SK-N-MC (cell line): Measurements from ENCODE around the gene HRNR.

Source experiments
- EZH2 ChIP-seq: fragments of 200-600 bp; sonication (generic); IDR thresholded peaks from one replicate; pipeline ENCODE4 v1.6.1; 2017; ENCODE audit warnings: antibody characterized with exemption
- FOXP2 ChIP-seq: optimal IDR thresholded peaks from 2 replicates; pipeline ENCODE3; 2011; ENCODE audit warnings: mild to moderate bottlenecking, moderate library complexity; ENCODE audit not compliant: insufficient read depth; ENCODE audit errors: extremely low read length, control extremely low read depth
- POLR2AphosphoS5 ChIP-seq: IDR thresholded peaks from 2 replicates; pipeline ENCODE4 v1.6.1; 2012; ENCODE audit warnings: mild to moderate bottlenecking, low read depth, low read length, borderline replicate concordance

DNA sequence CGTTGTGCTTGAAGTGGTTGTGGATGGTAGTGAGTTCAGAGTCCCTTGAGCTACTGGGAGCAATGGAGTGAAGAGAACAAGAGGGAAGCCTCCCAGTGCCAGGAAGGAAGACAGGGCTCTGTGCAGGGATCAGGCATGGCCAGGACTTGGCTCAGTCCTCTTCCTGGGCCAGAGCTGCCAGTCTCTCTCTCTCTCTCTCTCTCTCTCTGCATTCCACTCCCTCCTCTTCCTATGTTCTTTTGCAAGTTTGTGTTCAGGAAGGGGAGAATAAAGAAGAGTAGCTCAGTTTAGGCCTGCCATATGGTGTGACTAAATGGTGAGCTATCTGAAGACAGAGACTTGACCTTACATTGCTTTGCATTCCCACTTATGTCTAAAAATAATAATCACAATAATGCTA lies 44.4 kb downstream of the HRNR start:
- TF ChIP-seq EZH2, result no peak
- TF ChIP-seq POLR2AphosphoS5, result no peak
- no peak for TF ChIP-seq FOXP2
